ENCODE data around the gene SYNE2.
A peak's percentile ranks its signal among the peaks of the same experiment; 100 is the strongest.

Gene SYNE2

GRCh38 chr14:64217308-64217707 lies 364.5 kb downstream of the SYNE2 start:
- DNase-seq (ENCODE audit: low spot score), result no peak

- DNase-seq (ENCODE audit: low spot score), result no peak
Observed at GRCh38 chr14:64217834-64218233, 365.0 kb downstream of the SYNE2 start.

- DNase-seq (ENCODE audit: low spot score), result no peak
Observed at GRCh38 chr14:64218344-64219240, 365.8 kb downstream of the SYNE2 start.

GRCh38 chr14:64220056-64220455 lies 367.3 kb downstream of the SYNE2 start:
- no peak for DNase-seq (ENCODE audit: low spot score)

GRCh38 chr14:64220466-64220865 lies 367.7 kb downstream of the SYNE2 start:
- no peak for DNase-seq (ENCODE audit: low spot score)

GRCh38 chr14:64221391-64222003 lies 368.7 kb downstream of the SYNE2 start:
- no peak for DNase-seq (ENCODE audit: low spot score)

GRCh38 chr14:64225151-64225757 lies 372.4 kb downstream of the SYNE2 start:
- no peak for DNase-seq (ENCODE audit: low spot score)

GRCh38 chr14:64227856-64228255 lies 375.1 kb downstream of the SYNE2 start:
- DNase-seq (ENCODE audit: low spot score), result no peak

- DNase-seq (ENCODE audit: low spot score), result no peak
Observed at GRCh38 chr14:64229489-64229888, 376.7 kb downstream of the SYNE2 start.

- DNase-seq (ENCODE audit: low spot score), result no peak
Observed at GRCh38 chr14:64232095-64232838, 379.5 kb downstream of the SYNE2 start.

- no peak for DNase-seq (ENCODE audit: low spot score)
Observed at GRCh38 chr14:64232944-64233343, 380.1 kb downstream of the SYNE2 start.

GRCh38 chr14:64233531-64234190 lies 380.9 kb downstream of the SYNE2 start:
- no peak for DNase-seq (ENCODE audit: low spot score)

GRCh38 chr14:64234877-64235651 lies 382.3 kb downstream of the SYNE2 start:
- no peak for DNase-seq (ENCODE audit: low spot score)

GRCh38 chr14:64235652-64236640 lies 383.1 kb downstream of the SYNE2 start:
- DNase-seq (ENCODE audit: low spot score), result no peak

- peak; percentile 39 for DNase-seq (ENCODE audit: low spot score)
Observed at GRCh38 chr14:64238049-64238448, 385.2 kb downstream of the SYNE2 start.

GRCh38 chr14:64238631-64239030 lies 385.8 kb downstream of the SYNE2 start:
- DNase-seq (ENCODE audit: low spot score), result no peak

- no peak for DNase-seq (ENCODE audit: low spot score)
Observed at GRCh38 chr14:64244279-64244678, 391.5 kb downstream of the SYNE2 start.

GRCh38 chr14:64245491-64245890 lies 392.7 kb downstream of the SYNE2 start:
- no peak for DNase-seq (ENCODE audit: low spot score)

GRCh38 chr14:64246688-64247087 lies 393.9 kb downstream of the SYNE2 start:
- DNase-seq (ENCODE audit: low spot score), result no peak

GRCh38 chr14:64247195-64247594 lies 394.4 kb downstream of the SYNE2 start:
- no peak for DNase-seq (ENCODE audit: low spot score)

Measured in iPS-NIHi11 (cell line).